Lower leg skin (tissue), 4 donors: ENCODE results near the gene ADD1. TPM values are rescaled to one million over a fixed set of nuclear protein-coding genes. Genes with fewer than 3 reads are reported as not detected.

Experiments
- DNase-seq, 2 donors: peaks; one replicate each; pipeline ENCODE4 v3.0.0-alpha.2; 2019; ENCODE audit warnings: low spot score in 2 of 2
- H3K4me3 ChIP-seq: fragments of 200-600 bp; sonication (generic); 2 replicates; pipeline ENCODE4 v1.5.1; 2017; ENCODE audit warnings: mild to moderate bottlenecking, low read depth; ENCODE audit not compliant: poor library complexity, severe bottlenecking
- POLR2A ChIP-seq, 2 donors: fragments of 450-650 bp; IDR thresholded peaks; one replicate each; pipeline ENCODE4 v1.6.1; 2016 to 2017; ENCODE audit warnings: antibody characterized with exemption in 2 of 2, mild to moderate bottlenecking in 1 of 2, moderate library complexity in 1 of 2
- WGBS, 2 donors: methylation state at CpG; one replicate each; pipeline ENCODE4 v1.1.5; 2018; 5-methylcytosine and 5-hydroxymethylcytosine counted together
- intact Hi-C: fragments of 100-400 bp; cut with DNase I; formaldehyde crosslinking; loops from one replicate; pipeline ENCODE4 v1.15.0; 2023; ENCODE audit warnings: low total_unique reads
- total RNA-seq, 4 donors: library from RNA; depleted of rRNA; stranded (reverse); fragments of >200 nt; gene quantifications; one replicate each; pipeline ENCODE4 v1.1.0, GENCODE V29; 2016
- TF ChIP-seq, protein P1 (sequence below), 3 donors: fragments of 450-650 bp; IDR thresholded peaks; one replicate each; pipeline ENCODE4 v1.5.1; 2016; ENCODE audit warnings: antibody characterized with exemption in 3 of 3, mild to moderate bottlenecking in 3 of 3, moderate library complexity in 2 of 3

Gene ADD1
- total RNA-seq, 4 donors from 2014 or later: 102 to 153 (median 135) TPM

DNA sequence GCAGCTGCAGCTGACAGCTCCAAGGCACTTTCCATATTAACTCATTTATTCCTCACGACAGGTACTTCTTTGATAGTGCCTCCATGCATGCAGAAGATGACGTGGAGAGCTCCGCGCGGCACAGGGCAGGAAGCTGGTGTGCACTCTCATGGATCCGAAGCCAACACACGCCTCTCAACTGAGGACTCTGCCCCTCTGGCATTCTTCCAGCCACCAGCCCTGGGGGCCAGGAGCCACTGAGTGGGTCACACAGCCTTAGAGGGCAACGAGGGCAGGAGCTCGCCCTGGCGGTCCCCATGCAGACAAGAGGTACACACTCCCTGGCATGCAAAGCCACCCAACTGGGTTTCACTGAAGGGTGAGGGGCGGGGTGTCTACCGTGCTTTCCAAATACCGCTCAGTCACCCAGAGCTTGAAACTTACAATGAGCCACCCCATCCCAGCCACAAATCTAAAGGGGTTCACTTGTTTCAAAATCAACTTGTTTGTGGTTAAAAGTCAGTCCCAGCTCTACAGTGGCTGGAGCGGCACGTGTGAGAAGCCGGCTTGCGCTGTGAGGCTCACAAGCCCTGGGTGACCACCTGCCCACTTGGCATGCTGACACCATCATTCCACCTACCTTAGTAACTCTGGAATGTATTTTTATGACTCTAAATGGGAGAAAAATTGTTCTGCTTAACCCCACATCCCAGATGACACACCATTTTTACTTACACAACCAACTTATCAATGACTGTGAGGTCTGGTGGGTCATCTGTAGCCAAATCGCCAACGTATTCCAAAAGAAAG, 103.4 kb downstream of the ADD1 start:
- TF ChIP-seq, protein P1, sequence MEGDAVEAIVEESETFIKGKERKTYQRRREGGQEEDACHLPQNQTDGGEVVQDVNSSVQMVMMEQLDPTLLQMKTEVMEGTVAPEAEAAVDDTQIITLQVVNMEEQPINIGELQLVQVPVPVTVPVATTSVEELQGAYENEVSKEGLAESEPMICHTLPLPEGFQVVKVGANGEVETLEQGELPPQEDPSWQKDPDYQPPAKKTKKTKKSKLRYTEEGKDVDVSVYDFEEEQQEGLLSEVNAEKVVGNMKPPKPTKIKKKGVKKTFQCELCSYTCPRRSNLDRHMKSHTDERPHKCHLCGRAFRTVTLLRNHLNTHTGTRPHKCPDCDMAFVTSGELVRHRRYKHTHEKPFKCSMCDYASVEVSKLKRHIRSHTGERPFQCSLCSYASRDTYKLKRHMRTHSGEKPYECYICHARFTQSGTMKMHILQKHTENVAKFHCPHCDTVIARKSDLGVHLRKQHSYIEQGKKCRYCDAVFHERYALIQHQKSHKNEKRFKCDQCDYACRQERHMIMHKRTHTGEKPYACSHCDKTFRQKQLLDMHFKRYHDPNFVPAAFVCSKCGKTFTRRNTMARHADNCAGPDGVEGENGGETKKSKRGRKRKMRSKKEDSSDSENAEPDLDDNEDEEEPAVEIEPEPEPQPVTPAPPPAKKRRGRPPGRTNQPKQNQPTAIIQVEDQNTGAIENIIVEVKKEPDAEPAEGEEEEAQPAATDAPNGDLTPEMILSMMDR (IDR thresholded peaks at IDR 0.05): no peak
- no peak for TF ChIP-seq POLR2A (IDR thresholded peaks at IDR 0.05)
- H3K4me3 ChIP-seq: no peak overlapping the region
- DNase-seq: peak in 1 of 2 donors; percentile 72
- intact Hi-C loops: loop anchor here (10.0 kb wide), 1 partner anchor 182 kb away; no protein-coding TSS in a partner anchor
- WGBS, 2 donors: 90 to 93% methylated on average over 19 of the region's 19 CpGs

DNA sequence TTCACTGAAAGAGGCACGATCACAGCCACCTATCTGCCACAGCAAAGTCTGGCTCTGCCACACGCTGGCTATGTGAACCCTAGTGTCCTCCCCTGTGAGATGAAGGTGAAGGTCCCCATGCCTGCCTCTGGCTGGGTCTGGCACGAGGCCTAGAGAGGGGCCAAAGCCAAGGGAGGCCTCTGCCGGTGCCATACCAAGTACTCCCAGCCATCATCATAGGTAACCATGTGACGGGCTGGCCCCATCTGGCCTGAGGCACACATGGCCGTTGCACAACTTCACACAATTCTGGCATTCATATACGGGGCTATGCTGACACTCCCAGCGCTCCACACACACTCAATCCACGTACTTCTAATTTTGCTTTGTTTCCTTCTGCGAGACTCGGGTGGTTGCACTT, 104.3 kb downstream of the ADD1 start:
- intact Hi-C loops: loop anchor here (10.0 kb wide), 1 partner anchor 183 kb away; no protein-coding TSS in a partner anchor
- 54 to 56% methylated on average over 11 of the region's 11 CpGs for WGBS, 2 donors
- TF ChIP-seq, protein P1 (IDR thresholded peaks at IDR 0.05): no peak
- TF ChIP-seq POLR2A (IDR thresholded peaks at IDR 0.05): no peak
- no peak overlapping the region for H3K4me3 ChIP-seq
- peak in 1 of 2 donors; percentile 86 for DNase-seq

DNA sequence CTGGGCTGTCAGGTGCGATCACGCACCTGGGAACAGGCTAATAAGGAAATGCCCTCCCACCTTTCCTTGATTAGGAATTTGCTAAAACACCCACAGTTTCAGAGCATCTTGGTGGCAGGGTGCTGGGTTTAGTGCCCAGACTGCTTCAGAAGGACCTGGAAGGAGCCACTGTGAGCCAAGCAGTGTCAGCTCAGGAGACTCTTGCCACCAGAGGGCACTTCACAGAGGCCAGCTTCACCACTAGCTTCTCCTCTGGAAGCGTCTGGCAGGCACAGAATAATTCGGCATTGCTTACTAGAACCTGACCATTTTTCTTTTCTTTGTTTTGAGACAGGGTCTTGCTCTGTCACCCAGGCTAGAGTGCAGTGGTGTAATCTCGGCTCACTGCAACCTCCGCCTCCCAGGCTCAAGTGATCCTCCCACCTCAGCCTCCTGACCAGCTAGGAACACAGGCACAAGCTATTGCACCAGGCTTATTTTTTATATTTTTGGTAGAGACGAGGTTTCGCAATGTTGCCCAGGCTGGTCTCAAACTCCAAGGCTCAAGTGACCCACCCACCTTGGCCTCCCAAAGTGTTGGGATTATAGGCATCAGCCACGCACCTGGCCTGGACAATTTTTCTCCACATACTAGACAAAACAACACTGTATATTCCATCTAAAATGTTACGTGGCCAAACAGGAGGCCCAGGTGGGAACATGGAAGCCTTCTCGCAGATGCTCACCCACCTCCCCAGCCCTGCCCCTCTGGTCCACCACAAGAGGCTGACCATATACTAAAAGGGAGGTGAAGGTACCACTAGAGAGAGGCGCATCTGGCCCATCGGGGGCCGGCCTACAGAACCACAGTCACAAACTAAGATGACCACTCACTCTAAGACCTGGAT, 105.5 kb downstream of the ADD1 start:
- intact Hi-C loops: loop anchor here (10.0 kb wide), 1 partner anchor 184 kb away; no protein-coding TSS in a partner anchor
- 91 to 94% methylated on average over 11 to 14 of the region's 14 CpGs for WGBS, 2 donors
- TF ChIP-seq, protein P1 (IDR thresholded peaks at IDR 0.05): no peak
- no peak for TF ChIP-seq POLR2A (IDR thresholded peaks at IDR 0.05)
- DNase-seq: no peak
- H3K4me3 ChIP-seq: no peak overlapping the region

DNA sequence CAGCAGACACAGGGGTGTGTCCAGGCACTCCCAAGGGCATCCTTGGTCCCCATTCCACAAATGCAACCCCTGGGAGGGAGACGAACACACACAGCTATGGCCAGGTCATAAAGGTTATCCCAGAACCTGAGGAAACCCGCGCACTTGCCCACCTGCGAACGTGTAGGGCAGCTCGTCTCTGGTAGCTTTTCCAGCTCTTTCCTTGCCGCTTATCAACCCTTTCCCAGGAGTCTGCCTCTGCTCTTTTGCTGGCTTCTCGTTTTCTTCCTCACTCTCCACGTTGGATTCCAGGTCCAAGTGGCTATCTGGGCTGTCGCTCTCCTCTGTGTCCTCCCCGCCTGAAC, 106.1 kb downstream of the ADD1 start:
- no peak overlapping the region for H3K4me3 ChIP-seq
- TF ChIP-seq, protein P1 (IDR thresholded peaks at IDR 0.05): no peak
- no peak for TF ChIP-seq POLR2A (IDR thresholded peaks at IDR 0.05)
- intact Hi-C loops: loop anchor here (10.0 kb wide), 1 partner anchor 185 kb away; no protein-coding TSS in a partner anchor
- DNase-seq: no peak
- WGBS, 2 donors: 92 to 95% methylated on average over 11 of the region's 11 CpGs

DNA sequence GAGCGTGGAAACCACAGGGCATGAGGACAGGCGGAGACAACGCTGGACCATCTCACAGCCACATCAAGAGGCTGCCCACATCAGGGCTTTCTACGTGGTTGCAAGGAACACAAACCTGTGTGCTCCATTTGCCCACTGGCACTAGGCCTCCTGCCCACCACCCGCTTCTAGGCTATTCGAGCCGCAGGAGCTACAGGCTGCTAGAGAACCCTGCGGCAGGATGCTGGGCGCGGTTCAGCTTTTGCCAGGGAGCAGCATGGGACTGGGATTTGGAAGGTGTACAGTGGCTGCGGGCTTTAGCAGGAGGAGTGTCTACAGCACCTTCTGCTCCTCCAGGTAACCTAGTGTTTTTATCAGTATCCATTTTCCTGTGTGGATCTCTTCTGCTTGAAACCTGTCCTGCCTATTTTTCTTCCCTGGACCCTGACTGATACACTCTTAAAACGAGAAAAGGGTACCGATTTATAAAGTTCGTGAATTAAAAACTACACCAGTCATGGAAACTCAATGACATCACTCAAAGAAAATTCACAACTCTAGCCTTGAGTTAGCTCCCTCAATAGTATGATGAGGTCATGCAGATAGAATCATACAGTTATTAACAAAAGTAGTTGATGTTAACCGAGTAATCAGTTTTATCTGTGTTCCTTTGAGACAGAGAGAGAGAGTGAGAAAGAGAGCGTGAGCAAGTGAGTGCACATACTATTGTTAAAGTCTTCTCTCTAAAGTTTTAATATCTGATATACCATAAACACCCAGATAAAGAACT, 106.8 kb downstream of the ADD1 start:
- WGBS, 2 donors: 88 to 93% methylated on average over 16 of the region's 16 CpGs
- H3K4me3 ChIP-seq: no peak overlapping the region
- DNase-seq: no peak
- intact Hi-C loops: no loop called here
- no peak for TF ChIP-seq POLR2A (IDR thresholded peaks at IDR 0.05)
- TF ChIP-seq, protein P1 (IDR thresholded peaks at IDR 0.05): no peak
